NCI-H2107 treated with DMSO at 0.1 percent for 48 hours (cell line): ENCODE measurements around the gene DMP1.

Source experiments
- DNase-seq: peaks from one replicate; lab custom pipeline; 2025; ENCODE audit not compliant: unreplicated experiment; lab: John Stamatoyannopoulos, UW

The DMP1 gene, protein sequence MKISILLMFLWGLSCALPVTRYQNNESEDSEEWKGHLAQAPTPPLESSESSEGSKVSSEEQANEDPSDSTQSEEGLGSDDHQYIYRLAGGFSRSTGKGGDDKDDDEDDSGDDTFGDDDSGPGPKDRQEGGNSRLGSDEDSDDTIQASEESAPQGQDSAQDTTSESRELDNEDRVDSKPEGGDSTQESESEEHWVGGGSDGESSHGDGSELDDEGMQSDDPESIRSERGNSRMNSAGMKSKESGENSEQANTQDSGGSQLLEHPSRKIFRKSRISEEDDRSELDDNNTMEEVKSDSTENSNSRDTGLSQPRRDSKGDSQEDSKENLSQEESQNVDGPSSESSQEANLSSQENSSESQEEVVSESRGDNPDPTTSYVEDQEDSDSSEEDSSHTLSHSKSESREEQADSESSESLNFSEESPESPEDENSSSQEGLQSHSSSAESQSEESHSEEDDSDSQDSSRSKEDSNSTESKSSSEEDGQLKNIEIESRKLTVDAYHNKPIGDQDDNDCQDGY

DNA sequence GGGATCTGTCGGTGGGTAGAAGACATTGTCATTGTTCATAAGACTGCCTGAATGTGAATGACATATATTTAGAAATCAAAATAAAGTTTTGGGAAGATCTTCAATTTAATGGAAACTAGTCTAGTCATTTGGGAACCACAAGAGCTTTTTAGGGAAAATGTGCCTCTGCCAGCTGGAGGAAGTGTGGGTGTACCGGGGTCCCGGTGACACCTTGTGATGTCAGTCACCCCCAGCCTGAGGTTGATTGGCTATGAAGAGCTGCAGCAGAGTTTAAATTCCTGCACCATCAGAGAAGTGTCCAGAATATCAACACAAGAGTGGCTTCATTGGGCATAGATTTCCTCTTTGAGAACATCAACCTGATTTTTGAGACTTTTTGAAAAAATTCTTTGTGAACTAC, at the start of gene DMP1:
TSS of gene DMP1 (plus strand) at position 301 of the 400 bp plus-strand sequence. CDS start 6,213 bp downstream, outside the sequence.
- DNase-seq = no peak

DNA sequence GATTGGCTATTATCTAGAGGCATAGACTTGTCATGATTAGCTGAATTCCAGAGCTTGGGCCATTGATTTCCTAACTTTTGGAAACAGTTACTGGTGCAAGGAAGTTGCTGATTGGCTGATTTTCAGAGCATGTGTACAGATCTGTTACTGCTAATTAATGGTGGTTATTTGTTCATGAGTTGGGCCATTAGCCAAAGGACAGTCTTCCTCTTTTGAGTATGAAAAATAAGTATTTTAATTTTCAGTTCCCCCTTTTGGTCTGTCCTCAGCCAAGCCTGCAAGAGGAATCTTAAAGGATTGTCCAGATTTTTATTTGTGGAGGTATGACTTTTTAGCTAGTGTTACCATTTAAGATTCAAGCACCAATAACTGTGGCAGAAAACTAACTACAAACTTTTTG, 48.7 kb upstream of the DMP1 start:
- DNase-seq = no peak

DNA sequence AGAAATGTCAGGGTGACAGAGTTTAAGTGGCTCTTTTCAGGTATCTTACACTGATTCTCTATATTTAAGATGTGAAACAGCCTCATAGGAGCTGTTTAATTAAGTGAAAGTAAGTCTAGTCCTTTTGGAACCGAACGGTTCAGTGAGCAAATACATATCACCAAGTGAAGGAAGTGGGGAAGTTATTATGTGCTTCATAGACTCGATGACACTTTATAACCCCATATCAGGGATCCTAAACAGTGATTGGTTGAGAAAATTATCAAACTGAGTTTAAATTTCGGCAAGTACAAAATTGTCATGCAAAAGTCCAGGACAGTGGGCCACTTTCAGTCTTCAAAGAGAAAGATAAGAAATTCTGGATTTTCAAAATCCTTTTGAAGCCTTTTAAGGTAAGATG, 41.9 kb upstream of the DMP1 start, which contains the start of gene DSPP:
TSS of gene DSPP (plus strand) at position 301 of the 400 bp plus-strand sequence. CDS start 2,380 bp downstream, outside the sequence.
- DNase-seq = no peak

DNA sequence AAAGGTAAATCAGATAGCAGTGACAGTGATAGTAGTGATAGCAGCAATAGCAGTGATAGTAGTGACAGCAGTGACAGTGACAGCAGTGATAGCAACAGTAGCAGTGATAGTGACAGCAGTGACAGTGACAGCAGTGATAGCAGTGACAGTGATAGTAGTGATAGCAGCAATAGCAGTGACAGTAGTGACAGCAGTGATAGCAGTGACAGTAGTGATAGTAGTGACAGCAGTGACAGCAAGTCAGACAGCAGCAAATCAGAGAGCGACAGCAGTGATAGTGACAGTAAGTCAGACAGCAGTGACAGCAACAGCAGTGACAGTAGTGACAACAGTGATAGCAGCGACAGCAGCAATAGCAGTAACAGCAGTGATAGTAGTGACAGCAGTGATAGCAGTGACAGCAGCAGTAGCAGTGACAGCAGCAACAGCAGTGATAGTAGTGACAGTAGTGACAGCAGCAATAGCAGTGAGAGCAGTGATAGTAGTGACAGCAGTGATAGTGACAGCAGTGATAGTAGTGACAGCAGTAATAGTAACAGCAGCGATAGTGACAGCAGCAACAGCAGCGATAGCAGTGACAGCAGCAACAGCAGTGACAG, 35.7 kb upstream of the DMP1 start:
- DNase-seq = no peak

DNA sequence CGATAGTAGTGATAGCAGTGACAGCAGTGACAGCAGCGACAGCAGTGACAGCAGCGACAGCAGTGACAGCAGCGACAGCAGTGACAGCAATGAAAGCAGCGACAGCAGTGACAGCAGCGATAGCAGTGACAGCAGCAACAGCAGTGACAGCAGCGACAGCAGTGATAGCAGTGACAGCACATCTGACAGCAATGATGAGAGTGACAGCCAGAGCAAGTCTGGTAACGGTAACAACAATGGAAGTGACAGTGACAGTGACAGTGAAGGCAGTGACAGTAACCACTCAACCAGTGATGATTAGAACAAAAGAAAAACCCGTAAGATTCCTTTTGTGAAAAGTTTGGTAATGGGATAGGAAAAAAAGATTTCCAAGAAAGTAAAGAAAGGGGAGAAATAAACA, 33.8 kb upstream of the DMP1 start:
- no peak for DNase-seq

DNA sequence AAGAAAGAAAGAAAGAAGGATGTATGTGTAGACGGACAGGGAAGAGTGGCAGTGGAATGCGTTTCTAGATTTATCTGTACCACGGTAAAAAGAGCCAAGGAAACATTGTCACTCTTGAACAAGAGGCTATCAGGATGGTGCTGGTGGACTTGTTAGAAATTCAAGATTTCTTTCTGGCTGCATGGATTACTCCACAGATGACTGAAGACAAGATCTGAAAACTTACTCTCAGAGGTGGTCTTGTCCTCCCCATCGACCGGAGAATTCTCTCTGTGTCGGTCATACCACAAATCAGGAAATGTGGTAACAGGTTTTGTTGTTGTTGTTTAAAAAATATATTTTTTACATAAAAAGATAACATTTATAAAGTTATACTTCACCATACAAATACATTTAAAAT, 30.0 kb upstream of the DMP1 start:
- no peak for DNase-seq

DNA sequence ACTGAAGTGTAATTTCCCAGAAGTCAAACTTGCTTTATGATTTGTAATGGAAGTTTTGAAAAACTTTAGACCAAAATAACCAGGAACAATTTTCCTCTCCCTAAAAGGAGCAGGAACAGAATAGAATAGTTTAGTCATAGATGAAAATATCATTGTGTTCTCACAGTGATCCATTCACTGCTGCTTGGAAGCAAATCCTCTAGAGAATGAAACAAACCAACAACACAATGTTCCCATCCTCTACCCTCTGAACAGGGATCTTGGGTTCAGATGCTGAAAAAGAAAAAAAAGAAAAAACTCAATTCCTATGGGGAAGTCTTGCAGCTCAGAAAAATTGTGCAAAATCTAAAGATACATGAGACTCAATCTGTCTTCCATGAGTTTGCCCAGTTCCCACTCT, 29.6 kb upstream of the DMP1 start:
- DNase-seq = no peak

DNA sequence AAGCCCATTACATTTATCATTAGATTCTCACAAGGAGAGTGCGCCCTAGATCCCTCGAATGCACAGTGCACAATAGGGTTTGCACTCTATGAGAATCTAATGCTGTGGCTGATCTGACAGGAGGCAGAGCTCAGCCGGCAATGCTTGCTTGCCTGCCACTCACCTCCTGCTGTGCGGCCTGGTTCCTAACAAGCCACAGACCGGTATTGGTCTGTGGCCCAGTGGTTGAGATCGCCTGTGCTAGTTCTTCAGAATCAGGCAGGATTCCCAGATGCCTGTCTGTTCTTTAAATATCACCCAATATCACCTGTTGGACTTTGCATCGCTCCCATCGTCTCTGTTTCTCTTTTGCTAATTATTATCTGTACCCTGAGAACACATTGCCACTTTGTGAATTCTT, 27.8 kb upstream of the DMP1 start:
- DNase-seq = no peak

DNA sequence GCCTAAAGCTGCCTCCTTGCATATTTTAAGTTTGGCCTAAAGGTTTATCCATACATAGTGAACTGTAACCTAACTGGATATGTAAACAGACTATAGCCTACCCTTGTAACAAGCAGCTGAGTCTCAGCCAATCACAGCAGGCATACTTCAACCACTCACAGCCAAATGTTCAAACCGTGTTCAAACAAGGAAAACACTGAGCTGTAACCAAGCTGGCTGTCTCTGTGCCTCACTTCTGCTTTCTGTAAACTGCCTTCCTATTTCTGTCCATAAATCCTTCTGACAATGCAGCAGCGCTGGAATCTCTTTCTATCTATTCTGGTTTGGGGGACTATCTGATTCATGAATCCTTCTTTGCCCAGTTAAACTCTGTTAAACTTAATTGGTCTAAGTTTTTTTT, 25.4 kb upstream of the DMP1 start:
- DNase-seq = no peak

DNA sequence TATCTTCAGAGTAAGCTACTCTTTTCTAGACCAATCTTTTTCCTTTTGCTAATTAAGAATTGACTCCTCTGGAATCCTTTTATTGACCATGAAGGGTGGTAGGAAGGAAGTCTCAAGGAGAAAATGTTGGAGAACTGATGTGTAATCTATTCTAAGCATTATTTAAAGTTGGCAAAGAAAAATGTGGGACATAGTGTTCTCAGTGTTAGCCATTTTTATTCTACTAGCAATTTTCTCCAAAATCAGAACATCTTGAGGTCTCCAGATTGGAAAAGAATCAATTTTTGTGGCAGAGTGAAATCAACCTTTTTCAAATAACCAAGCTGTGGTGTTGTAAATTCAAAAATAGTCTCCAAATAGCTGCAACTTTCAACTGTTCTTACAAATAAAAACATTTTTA, 18.4 kb upstream of the DMP1 start:
- DNase-seq = no peak

DNA sequence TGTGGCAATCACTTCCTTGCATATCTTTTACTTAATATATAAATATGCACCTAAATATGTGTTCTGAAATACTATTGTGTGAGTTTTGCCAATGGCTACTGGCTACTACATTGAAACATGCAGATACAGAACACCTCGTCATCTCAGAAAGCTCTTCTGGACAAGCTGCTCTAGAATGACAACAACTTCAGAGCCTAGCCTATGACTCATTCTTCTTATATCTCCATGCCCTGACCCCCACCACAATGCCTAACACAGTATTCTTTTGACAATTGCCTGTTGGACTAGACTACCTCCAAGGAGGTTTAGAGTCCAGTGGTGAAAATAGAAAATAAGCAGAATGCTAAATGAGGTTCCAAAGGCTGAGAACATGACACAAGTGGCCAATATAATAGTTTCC, 17.6 kb upstream of the DMP1 start:
- DNase-seq = no peak

DNA sequence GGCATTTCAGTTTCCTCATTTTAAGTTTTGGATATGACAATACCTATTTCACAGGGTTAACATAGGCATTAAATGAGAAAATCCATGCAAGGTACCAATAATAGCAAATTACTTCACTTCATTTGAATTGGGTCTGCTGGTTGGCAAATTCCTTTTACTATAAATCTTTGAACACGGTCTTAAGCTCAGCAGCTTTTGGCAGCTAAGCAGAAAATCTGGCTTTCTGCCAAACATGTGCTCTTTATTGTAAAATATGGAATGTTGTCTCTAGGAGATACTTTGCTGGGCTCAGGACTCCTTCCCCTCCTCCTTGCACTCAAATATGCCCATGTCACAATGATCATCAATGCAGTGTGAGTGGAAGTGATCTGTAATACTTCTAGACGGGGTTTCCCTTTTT, 16.8 kb upstream of the DMP1 start:
- DNase-seq = no peak

DNA sequence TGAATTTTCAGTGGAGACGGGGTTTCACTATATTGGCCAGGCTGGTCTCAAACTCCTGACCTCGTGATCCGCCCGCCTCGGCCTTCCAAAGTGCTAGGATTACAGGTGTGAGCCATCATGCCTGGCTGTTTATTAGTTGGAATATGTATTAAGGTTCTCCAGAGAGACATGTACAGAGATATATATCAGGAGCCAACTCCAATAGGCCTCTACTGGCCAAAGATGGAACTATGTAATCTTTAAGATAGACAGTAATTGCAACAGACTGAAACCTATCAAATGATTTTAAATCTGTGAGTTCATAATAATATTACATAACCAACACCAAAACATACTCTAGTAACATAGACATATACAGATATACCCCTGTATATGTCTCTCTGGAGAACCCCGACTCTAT, 5.8 kb upstream of the DMP1 start:
- DNase-seq = no peak

DNA sequence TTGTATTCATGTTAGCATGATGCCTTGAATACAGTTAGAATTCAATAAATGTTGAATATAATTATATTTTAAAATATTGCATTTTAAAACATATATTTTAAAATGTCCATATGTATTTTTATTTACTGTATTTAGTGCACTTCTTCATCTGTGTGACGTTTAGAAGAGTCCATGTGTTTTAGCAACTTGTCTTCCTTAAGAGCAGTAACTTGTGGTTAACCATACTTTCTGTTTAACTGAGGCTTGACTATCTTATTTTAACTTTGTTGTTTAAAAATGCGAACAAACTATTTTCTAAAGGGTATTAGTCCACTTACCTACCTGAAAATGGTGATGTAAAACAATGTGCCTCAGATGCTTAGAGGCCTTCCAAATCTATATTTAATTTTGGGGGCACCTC, 858 bp downstream of the DMP1 start:
- no peak for DNase-seq

DNA sequence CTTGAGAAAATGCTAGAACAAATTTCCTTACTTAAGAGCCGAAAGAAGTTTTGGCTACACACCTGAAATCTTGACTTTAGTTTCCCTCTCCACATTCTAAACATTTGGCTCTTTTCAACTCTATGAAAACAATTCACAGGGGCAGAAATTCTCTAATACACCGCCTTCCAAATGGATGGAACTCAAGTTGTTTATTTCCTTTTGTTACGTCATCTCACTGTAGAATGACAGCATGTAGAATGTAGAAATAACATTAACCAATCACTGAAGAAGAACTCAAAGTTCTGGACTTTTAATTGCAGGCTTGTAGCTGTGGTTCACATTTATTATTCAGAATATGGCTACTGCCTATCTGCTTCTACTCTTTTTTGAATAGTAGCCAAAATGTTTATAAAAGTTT, 1.9 kb downstream of the DMP1 start:
- no peak for DNase-seq

DNA sequence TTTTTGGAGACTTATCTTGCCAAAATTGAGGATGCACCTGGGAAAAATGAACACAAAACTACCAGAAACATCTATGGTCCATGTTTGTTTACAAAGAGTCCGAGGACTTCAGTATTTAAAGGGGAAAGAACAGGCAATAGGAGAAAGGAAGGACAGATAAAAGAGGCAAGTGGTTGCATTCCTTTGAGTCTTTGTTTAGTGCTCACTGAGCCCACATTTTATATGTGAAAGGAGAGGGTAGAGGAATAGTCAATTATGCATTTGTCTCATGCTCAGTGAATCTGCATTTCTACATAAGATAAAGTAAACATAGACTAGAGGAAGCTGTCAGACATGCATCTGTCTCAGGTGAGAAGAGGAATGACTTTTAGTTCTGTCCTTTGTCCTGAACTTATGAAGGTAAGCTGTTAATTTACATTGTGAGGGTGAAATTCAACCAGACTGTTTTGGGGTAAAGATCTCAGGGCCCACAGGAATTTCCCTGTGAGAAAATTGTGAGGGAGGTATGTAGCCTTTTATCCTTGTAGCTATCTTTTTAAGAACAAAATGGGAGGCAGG, 4.5 kb downstream of the DMP1 start:
- DNase-seq = no peak

DNA sequence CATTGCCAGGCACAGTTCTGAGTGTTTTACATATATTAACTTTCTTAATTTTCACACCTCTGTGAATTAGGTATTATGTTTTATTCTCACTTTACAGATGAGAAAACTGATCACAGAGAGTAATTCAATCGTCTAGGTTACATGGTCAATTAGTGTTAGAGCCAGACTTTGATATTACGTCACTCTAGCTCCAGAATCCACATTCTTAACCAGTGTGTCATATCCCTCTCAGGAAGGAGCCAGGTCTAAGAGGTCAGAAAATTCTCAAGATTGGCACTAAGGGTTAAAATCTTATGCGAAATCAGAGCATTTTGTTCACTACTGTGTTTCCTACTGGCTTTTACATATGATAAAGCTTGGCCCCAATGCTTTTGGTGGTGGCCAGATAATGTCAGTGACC, 7.4 kb downstream of the DMP1 start:
- no peak for DNase-seq

DNA sequence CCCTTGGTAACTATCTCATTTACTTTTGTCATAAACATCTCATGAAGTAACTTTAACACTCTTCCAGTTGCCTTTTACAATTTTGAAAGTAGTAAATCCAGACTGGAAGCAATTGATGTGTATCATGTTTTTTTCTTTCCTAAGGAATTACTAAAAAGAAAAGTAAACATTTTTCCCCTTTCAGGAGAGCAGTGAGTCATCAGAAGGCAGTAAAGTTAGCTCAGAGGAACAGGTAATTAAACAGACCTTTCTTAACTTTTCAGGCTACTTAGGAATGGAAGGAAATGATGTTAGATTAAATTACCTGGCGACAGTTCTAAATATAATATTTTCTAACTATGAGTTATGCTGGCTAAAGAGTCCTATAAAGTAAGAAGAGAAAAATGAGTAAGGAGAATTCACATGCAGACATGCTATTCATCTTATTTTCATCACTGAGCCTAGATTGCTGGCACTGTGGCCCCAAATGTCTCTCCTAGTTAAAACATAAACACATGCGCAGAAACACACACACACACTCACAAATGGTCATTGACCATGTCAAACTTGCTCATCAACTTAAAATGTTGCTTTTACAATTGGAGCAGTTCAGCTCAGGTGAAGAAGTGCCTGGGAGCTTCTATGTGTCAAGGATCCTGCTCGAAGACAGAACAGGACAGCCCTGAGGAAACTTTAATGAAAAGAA, 9.3 kb downstream of the DMP1 start:
- no peak for DNase-seq

DNA sequence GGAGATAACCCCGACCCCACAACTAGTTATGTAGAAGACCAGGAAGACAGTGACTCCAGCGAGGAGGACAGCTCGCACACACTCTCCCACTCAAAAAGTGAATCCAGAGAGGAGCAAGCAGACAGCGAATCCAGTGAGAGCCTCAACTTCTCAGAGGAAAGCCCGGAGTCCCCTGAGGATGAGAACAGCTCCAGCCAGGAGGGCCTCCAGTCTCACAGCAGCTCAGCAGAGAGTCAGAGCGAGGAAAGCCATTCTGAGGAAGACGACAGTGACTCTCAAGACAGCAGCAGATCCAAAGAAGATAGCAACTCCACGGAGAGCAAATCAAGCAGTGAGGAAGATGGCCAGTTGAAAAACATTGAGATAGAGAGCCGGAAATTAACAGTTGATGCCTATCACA, 12.8 kb downstream of the DMP1 start:
- DNase-seq = no peak

DNA sequence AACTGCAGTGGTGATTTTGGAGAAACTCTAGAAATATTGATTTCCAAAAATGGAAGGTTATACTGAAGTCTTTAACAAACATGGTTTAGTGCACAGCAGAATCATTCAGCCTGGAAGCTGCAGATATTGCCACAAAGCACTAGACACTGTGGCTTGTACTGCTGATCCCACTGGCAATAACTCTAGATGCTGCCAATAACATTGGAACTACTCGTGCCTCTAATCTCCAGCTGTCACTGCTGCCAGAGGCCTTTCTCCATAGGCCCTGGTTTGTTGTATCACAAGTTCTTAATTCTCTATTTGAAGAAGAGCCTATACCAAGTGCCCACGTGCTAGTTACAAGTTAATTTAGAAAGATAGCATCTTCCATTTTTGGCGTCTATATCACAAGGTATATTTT, 19.3 kb downstream of the DMP1 start:
- no peak for DNase-seq

DNA sequence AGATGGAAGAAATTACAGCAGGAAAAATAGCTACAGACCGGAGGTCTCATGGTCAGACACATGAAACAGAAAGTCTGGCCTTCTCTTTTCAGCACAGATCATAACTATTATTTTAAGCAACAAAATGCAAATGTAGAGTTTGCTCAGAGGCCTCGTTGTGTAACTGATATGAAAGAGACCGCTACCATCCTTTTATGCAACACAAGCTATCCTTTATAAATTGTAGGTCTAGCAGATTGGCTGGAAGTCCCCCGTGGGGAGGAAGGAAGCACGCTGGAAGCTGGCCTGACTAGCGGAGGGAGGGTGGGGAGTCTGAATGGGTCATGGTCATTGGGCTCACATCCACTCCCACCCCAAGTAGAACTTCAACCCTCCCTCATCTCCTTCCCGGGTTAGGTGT, 27.7 kb downstream of the DMP1 start:
- no peak for DNase-seq
